Measurements from ENCODE around the gene EFL1. TPM values are rescaled to one million over a fixed set of nuclear protein-coding genes. Genes with fewer than 3 reads are reported as not detected.
A peak's percentile ranks its signal among the peaks of the same experiment; 100 is the strongest.
"Not testable (repeated sequence)": the region's sequence is repeated elsewhere in the genome, so short reads cannot be mapped to it uniquely, and the experiment has no call there.

The EFL1 gene
- total and polyA plus RNA-seq, 2 of the 4 experiments (the other 2 are of a cell fraction): 10.1 to 24.6 TPM

DNA sequence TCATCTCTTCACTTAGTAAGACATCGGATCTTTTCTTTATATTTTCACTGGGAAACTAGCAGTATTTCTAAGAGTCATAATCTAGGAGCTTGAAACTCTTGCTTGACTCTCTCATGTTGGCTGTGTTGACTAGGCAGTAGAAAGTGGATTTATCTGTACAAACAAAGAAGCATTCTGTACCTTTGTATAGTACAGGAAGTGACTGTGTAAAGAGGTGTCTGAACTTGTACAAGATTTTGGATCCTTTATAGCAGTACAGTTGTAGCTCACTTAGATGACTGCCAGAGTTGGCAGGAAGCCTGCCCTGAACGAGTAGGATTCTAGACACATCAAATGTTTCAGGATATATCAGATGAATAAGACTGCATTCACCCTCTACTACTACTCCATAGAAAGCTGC is 5.9 kb upstream of the EFL1 start:
- DNase-seq; H4K20me1 ChIP-seq (ENCODE audit: insufficient read depth, low read length); H2AK5ac ChIP-seq (ENCODE audit: low read depth, low read length); BruUV-seq (replicated peaks); H2AFZ ChIP-seq (replicated peaks; ENCODE audit: low read length, poor library complexity); H3K4me1 ChIP-seq (ENCODE audit: control insufficient read depth, insufficient read depth, low read length); H4K91ac ChIP-seq (ENCODE audit: insufficient read depth, low read depth, low read length); H3K4me2 ChIP-seq (ENCODE audit: low read depth, low read length); H2BK5ac ChIP-seq (ENCODE audit: low read depth, low read length, poor library complexity, severe bottlenecking); H3K27me3 ChIP-seq (ENCODE audit: control insufficient read depth, insufficient read depth, low read length); H4K8ac ChIP-seq (ENCODE audit: low read depth in 2 of 2, low read length in 2 of 2); H3K4ac ChIP-seq (ENCODE audit: low read depth, low read length); H3K9me3 ChIP-seq (ENCODE audit: control insufficient read depth, insufficient read depth, low read length); H3K9me1 ChIP-seq (ENCODE audit: insufficient read depth, low read length); H3K27ac ChIP-seq (ENCODE audit: insufficient read depth, low read length); H2BK15ac ChIP-seq (ENCODE audit: low read depth, low read length); intact Hi-C loops (cut with micrococcal nuclease); in situ Hi-C loops (cut with MboI; ENCODE audit: low sequenced_read_pairs); H3K23ac ChIP-seq (ENCODE audit: low read depth, low read length); H3K18ac ChIP-seq (ENCODE audit: low read depth, low read length); H3K4me3 ChIP-seq (ENCODE audit: insufficient read depth, low read depth, low read length); H3K36me3 ChIP-seq (ENCODE audit: control insufficient read depth, insufficient read depth, low read length); H3K14ac ChIP-seq (replicated peaks; ENCODE audit: low read depth, low read length); H3K9ac ChIP-seq (ENCODE audit: low read depth, low read length); CTCF ChIA-PET; H2BK120ac ChIP-seq (ENCODE audit: low read depth, low read length); H2BK20ac ChIP-seq (ENCODE audit: low read depth, low read length); H2AK9ac ChIP-seq (replicated peaks; ENCODE audit: low read depth, low read length, poor library complexity); H3K56ac ChIP-seq (ENCODE audit: extremely low read depth, insufficient read depth, low read length); H4K5ac ChIP-seq (ENCODE audit: low read depth, low read length); H3K79me1 ChIP-seq (ENCODE audit: low read depth in 1 of 2, low read length in 2 of 2); dilution Hi-C loops (cut with HindIII; ENCODE audit: low sequenced_read_pairs, unreplicated experiment); POLR2A ChIA-PET (ENCODE audit: unreplicated experiment): not testable (repeated sequence)
- WGBS, 2 experiments (ENCODE audit: extremely low coverage in 2 of 2, insufficient read length in 1 of 2): no CpG with 5 or more reads among the region's 2 CpGs
- ATAC-seq (ENCODE audit: low read depth): peak; percentile 21; the same call in 1 of the 2 replicates

DNA sequence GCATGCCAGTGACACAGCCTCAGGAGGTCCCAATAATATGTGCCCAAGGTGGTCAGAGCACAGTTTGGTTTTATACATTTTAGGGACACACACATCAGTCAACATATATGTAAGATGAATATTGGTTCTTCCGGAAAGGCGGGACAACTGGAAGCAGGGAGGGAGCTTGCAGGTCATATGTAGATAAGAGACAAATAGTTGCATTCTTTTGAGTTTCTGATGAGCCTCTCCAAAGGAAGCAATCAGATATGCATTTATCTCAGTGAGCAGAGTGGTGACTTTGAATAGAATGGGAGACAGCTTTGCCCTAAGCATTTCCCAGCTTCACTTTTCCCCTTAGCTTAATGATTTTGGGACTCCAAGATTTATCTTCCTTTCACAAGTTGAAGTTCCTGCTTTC is 4.6 kb upstream of the EFL1 start:
- CTCF ChIA-PET; POLR2A ChIA-PET (ENCODE audit: unreplicated experiment); H3K9me3 ChIP-seq (ENCODE audit: control insufficient read depth, insufficient read depth, low read length): not testable (repeated sequence)

More for the DNA sequence above, 4.6 kb upstream of the EFL1 start:
- H2BK20ac ChIP-seq (ENCODE audit: low read depth, low read length); H4K20me1 ChIP-seq (ENCODE audit: insufficient read depth, low read length); H4K5ac ChIP-seq (ENCODE audit: low read depth, low read length); ATAC-seq (ENCODE audit: low read depth); H2BK15ac ChIP-seq (ENCODE audit: low read depth, low read length); H3K4me2 ChIP-seq (ENCODE audit: low read depth, low read length); H3K4me1 ChIP-seq (ENCODE audit: control insufficient read depth, insufficient read depth, low read length); H3K9me1 ChIP-seq (ENCODE audit: insufficient read depth, low read length); H4K91ac ChIP-seq (ENCODE audit: insufficient read depth, low read depth, low read length); H3K79me1 ChIP-seq (ENCODE audit: low read depth in 1 of 2, low read length in 2 of 2); H3K27me3 ChIP-seq (ENCODE audit: control insufficient read depth, insufficient read depth, low read length); H3K56ac ChIP-seq (ENCODE audit: extremely low read depth, insufficient read depth, low read length); H3K27ac ChIP-seq (ENCODE audit: insufficient read depth, low read length); H3K36me3 ChIP-seq (ENCODE audit: control insufficient read depth, insufficient read depth, low read length); H3K4ac ChIP-seq (ENCODE audit: low read depth, low read length); H2AFZ ChIP-seq (replicated peaks; ENCODE audit: low read length, poor library complexity); H3K18ac ChIP-seq (ENCODE audit: low read depth, low read length); H2BK120ac ChIP-seq (ENCODE audit: low read depth, low read length); intact Hi-C loops (cut with micrococcal nuclease); H3K23ac ChIP-seq (ENCODE audit: low read depth, low read length); H2BK5ac ChIP-seq (ENCODE audit: low read depth, low read length, poor library complexity, severe bottlenecking); H3K14ac ChIP-seq (replicated peaks; ENCODE audit: low read depth, low read length); DNase-seq; BruUV-seq (replicated peaks); dilution Hi-C loops (cut with HindIII; ENCODE audit: low sequenced_read_pairs, unreplicated experiment); in situ Hi-C loops (cut with MboI; ENCODE audit: low sequenced_read_pairs); H2AK5ac ChIP-seq (ENCODE audit: low read depth, low read length); H3K9ac ChIP-seq (ENCODE audit: low read depth, low read length); H2AK9ac ChIP-seq (replicated peaks; ENCODE audit: low read depth, low read length, poor library complexity); H3K4me3 ChIP-seq (ENCODE audit: insufficient read depth, low read depth, low read length); H4K8ac ChIP-seq (ENCODE audit: low read depth in 2 of 2, low read length in 2 of 2): not testable (repeated sequence)
- WGBS, 2 experiments (ENCODE audit: extremely low coverage in 2 of 2, insufficient read length in 1 of 2): no CpG with 5 or more reads among the region's 2 CpGs
